ENCODE data around the gene RBBP8NL.

Gene RBBP8NL

DNA sequence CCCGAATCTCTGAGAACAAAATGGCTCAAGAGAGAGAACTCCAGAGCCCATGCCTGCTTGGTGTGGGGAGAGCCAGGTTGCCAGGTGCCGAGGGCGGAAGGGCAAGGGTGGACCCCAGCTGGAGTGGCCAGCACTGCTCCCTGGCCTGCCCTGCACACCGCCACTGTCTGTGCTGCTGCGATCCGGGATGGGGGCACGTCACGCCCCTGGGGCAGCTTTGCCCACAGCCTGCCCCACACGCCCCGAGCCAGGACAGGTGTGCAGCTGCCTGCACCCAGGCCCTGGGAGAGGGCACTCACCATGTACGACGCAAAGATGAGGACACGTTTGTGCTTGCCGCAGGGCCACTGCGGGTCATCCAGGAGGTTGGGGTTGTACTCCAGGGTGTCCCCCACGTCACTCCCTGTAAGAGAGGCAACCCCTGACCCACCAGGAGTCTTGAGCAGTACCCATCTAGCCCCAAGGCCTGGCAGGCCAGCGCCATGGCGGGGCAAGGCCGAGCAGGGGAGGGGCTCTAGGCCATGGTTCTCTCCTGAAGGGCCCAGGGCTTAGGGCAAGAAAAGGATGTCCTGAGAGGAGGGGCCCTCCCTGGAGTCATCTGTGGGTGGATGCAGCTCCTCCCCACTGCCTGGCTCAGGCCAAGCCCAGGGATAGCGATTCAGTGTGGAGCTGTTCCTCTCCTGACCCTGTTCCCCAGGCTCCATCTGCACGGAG, 34.6 kb downstream of the RBBP8NL start:
- DNase-seq (ENCODE audit: low spot score): no peak

DNA sequence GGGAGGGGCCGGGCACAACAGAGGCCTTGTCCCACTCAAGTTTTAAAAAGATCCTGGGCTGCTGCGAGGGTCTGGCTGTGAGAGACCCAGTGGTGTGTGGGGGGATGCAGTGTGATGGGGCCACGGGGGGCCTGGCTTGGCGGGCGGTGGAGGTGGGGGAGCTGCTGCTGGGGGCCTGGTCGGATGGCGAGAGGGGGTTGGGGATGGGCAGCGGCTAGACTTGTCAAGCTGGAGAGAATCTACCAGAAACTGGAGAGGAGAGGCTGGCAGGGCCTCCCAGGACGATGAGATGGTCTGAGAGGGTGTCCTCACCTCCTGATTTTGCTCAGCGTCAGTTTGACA, 35.3 kb downstream of the RBBP8NL start:
- DNase-seq (ENCODE audit: low spot score): no peak

DNA sequence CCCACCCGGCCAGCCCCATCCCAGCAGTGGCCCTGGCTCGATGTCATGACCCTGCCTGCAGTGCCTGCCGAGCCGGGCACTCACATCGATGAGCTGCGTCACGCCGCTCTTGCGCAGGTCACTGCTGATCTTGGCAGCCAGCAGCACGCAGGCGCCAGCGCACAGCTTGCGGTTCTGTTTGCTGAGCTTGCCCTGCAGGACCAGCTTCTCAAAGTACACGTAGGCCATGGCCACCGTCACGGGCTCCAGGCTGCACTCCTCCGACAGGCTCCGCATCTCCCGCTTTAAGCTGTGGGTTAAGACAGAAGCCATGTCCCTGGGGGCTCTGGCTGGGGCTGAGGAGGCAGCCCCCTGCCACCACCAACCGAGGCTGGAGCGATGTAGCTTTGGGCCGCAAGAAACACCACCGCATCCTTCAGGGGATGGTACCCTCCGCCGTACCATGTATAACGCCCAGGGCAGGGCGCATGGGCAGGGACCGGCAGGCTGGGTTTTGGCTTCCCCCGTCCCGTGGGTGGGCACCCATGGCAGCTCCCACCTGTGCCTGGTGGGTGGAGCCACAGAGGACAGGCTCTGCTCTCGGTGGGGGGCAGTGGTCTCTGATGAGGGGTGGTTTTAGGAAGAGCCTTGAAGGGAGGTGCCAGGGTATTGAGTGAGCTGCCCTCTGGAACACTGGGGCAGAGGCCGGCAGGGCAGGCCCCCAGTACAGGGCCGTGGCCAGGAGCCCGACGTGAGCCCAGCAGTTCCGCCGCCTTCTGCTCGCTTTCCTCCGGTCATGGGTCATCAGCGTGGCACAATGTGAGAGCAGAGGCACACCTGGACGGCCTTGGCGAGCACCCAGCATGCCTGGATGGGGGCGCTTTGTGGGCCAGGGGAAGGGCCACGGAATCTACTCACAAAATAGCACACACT, 35.9 kb downstream of the RBBP8NL start:
- DNase-seq (ENCODE audit: low spot score): no peak

DNA sequence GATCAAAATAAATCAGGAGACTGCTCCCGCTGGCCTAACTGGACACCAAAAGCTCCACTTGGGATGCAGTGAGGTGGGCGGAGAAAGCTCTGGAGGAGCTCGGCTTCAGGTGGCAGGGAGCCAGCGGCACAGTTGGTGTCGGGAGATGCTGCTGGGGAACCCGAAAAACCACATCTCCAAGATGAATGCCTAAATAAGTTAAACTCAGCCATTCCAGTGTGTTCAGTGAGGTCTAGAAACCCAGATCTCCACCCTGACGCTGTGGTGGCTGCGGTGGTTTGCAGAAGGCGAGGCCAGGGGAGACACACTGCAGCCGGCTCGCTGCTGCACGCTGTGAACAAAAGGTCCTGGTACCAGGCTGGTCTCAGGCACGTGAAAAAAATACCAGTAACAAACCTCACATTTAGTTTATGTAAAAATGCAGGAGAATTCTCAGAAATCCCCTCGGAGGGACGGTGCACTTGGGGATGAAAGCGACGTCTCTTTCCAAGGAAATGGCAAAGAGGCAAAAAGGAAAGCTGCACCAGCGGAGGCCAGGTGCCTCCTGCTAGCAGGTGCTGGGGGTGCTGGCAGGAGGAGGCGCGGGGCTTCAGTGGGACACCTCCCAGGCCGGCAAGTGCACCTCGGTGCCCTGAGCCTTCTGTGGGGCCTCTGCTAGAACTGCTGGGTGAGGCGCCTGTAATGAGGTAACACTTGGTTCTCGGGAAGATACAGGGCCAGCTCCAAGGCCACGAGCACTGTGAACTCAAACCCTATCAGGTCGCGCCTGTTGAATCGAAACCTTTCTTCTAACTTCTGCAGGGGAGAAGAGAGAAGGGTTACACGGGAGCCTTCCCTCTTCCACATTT, 36.8 kb downstream of the RBBP8NL start:
- DNase-seq (ENCODE audit: low spot score): no peak

DNA sequence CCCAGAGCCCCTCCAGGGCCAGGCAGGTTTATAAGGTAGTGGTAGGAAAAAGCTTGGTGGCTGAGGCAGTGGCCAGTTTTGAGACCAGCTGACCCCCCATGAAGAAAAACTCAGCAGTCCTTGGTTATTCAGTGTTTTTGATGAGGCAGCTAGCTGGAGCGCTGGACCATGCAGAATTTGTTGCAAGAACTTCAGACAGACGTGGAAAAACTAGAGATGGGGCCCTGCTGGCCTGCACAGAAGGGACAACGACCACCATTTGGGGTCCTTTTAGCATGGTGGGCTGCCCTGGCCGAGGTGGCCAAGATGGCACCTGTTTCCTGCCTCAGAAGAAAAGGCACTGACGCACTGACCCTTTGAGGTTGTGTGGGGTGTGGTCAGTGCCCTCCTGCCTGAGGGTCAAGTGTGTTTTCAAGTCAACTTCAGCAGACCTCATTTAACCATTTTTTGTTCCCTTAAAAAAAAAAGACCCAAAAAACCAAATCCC, 37.7 kb downstream of the RBBP8NL start:
- no peak for DNase-seq (ENCODE audit: low spot score)

DNA sequence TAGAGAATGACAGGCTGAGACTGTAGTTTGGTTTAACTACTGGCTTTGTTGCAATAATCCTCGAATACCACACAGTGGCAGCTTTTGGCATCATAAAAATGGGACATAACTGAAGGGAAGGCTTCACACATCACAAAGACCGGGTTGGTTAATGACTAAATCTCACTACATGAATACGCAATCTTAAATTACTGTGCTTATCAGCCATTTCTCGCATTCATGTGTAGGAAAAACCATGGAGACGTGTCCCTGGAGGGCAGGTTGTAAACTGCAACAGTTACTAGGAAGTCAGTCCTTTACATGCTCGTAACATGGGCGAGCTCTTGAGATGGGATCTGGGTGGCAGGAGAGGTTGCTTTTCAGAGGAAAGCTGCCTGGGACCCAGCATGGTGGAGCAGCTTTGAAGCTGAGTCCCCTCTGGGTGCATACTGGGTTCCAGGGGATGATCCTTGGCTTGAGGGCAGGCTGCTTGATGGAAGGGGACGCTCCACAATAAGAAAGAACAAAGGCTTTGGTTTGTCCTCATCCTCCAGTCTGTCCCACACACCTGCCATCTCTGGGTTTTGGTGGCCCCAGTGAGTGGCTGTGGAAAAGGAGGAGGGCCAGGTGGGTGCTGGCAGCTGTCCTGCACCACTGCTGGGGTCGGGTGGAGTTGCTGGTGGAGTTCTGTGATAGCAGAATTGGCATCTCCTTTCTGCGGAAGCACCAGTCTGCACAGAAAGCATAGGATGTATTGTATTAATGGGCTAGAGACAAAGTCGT, 38.3 kb downstream of the RBBP8NL start:
- no peak for DNase-seq (ENCODE audit: low spot score)

DNA sequence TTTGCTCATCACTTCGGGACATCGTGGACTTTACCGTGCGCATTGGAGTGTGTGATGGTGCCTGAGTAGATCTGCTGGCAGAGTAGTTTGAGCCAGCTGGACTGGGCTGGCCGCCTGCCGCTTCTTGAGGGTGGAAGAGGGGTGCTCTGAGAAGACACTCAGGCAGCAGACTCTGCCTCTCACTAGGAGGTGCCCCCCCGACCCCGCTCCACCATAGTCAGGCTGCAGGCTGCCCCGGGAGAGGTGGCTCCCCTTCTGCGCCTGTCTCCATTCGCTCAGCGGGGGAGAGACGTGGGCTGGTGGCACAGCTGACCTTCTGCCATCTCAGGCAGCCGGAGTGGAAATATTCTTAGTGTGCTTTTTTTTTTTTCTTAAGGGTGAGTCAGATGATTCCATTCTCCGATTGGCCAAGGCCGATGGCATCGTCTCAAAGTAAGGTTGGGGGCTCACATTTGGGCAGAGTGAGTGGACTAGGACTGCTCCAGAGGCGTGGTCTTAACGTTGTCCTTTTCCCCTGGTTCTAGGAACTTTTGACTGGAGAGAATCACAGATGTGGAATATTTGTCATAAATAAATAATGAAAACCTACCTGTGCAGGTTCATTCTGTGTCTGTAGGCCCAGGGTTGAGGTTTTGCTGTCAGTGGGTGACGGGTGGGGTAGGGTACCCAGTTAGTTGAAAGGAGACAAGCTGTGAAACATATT, 39.3 kb downstream of the RBBP8NL start:
- no peak for DNase-seq (ENCODE audit: low spot score)

DNA sequence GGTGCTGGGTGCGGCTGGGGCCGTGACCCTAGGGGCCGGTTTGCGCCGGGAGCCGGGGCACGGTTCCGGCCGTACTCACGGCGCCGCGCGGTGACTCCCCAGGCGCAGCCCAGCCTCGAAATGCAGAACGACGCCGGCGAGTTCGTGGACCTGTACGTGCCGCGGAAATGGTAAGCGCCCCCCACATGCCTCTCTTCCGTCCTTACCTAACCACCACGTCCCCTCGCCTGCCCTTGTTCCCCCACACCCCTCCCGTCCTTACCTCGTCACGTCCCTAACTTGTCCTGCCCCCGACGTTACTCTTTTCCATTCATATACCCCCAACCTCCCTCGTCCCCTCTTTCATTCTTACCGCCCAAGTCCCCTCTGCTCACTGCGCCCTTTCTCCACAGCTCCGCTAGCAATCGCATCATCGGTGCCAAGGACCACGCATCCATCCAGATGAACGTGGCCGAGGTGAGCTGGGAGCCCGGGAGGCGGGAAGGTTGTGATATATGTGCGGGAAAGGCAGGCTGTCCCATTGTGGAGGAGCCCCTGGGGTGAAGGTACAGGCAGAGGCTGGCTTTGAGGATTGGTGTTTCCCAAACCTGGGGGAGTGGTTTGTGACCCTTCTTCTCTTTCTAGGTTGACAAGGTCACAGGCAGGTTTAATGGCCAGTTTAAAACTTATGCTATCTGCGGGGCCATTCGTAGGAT, 40.0 kb downstream of the RBBP8NL start:
- DNase-seq (ENCODE audit: low spot score): no peak

DNA sequence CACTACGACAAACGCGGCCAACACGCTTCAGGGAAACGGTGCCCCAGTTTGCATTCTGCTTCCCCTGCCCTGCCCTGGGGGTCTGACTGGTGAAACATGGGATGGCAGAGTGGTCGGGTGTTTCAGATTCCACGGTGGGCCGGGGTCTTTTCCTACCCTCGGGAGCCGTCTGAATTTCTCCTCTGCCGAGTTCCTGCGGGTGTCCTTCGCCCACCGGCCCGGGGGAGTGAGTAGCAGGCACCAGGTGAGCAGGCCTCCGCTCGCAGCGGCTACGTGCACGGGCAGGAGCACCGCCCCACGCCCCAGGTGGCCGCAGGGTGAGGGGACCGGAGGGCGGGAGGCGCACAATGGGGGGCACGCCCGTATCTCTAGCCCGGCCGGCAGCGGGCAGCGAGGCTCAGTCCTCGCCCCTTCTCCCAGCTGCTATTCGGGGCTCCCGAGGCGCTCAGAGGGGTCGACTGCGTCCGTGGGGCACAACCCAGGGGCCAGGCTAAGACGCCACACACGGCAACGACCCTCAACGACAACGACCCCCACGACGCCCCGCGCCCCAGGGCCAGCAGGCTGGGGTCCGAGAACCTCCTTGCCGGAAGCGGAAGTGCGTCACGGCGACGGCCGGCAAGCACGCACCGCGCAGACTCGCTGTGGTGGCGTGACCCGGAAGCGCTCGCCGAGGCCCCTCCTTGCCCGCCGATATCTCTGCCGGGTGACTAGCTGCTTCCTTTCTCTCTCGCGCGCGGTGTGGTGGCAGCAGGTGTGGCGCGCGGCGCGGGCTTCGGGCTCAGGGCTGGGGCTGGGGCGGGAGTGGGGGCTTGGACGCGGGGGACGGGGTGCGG, 40.7 kb downstream of the RBBP8NL start, which contains the start of gene RPS21:
RPS21 (plus strand) TSS at position 721 of the 836 bp plus-strand sequence. CDS start 236 bp downstream, outside the sequence.
- DNase-seq (ENCODE audit: low spot score): peak; percentile 97

DNA sequence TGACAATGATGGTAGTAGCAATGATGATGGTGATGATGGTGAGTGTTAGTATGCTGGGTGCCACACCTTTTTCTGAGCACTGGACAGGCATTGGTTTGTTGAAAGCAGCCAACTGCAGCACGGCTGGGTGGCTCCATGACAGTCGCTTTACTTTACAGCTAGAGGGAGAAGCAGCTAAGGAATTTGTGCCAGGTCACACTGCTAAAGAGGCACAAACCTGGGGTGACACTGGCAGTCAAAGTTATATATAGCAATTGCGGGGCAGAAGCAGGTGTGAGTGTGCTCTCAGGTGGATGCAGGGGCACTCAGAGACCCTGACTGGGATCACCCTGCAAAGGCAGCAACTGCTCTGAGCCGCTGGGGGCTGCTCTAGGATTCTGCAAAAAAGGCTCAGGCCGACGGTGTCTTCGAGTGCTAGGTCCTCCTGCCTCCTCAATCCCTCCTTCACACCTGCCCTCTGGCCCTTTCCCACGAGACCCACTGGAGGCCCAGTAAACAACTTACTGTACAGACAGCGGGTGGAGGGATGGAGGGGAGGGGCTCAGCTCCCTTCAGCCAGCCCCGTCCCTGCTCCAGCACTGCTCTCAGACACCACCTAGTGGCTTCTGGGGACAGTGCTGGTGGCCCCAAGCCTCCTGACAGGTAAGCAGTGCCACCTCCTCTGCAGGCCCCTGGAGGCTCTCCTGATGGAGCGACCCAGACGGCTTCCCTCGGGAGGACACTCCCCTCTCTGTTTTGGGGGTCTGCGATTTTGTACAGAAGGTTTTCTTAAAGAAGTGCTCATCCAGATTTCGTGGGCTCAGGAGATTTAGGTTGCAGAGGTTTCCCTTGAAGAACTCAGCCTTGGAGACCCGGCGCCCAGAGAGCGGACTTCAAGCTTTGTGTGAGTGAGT, 44.8 kb downstream of the RBBP8NL start:
- DNase-seq (ENCODE audit: low spot score): peak; percentile 82

DNA sequence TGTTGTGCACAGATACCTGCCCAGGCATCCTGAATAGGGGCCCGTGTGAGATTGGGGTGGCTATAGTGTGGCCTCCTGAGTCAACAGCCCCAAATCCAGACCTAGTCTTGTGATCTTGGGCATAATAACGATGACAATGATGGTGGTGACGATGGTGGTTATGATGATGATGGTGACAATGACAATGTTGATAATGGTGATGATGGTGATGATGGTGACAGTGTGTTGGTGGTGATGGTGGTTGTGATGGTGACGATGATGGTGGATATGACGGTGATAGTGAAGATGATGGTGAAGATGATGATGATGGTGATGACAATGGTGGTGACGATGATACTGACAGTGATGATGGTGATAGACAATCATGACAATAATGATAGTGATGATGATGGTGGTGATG, 45.5 kb downstream of the RBBP8NL start:
- no peak for DNase-seq (ENCODE audit: low spot score)

DNA sequence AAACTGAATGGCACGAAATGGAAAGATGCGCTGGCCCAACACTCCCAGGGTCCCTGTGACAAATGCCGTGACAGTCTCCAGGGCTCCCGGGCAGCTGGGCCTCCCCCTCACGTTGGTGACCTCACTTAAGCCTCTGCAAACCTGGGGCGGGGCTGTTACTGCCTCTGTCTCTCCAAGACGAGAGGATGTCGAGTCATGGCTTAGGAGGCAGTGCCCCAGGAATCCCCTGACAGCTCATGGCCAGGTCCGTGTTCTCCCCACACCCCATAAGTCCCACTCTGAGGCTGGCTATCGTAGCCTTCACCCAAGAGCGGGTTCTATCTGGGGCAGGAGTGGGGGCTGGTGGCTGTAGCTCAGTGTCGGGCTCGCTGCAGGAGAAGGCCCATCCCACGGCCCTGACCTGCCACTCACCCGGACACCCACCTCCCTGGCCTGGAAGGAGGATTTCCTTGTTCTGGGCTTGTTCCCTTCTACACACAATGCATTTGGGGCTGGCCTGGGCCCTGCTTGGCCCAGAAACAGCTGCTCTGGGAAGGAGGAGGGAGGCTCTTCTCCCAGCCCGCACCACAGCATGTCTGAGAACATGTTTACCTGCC, 46.0 kb downstream of the RBBP8NL start:
- no peak for DNase-seq (ENCODE audit: low spot score)

DNA sequence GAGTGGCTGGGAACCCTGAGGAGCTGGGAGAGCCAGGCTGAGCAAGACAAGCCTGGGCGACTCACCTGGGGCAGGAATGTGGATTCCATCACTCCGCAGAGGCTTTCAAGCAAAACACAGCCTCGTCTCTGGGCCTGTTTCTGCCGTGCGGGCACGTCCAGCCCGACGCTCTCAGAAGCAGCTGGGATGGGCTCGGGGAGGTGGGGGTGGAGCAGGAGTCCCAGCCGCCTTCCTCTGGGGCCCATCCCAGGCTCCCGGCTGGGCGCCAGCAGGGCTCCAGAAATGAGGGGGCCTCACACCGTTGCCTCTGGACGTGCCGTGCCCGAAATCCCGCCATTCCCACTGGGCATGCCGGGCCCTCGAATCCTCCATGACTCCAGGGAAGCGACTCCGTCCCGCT, 49.1 kb downstream of the RBBP8NL start:
- DNase-seq (ENCODE audit: low spot score): no peak

DNA sequence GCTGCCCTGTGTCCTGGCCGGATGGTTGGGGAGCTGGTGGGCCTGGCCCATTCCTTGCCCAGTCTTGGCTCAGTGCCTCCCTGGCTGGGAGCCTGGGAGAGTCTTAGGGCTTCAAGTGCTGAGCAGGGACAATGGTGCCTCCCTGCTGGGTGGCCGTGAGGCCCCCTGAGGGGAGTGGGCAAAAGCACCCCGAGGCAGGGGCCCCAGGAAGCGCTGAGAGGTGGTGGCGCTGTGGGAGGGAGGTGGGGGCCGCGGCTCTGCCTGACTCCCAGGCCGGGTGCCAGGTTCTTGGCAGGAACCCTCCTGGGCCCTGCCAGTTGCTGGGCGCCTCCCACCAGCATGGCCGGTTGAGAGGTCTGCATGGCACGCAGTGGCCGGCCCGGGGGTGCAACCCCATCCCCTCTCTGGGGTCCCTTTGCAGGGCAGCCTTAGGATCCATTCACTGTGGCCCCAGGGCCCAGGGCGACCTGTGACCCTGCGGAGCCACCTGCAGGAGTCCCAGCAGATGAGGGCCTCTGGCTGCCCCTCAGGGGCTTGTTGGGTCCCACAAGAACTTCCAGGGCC, 49.6 kb downstream of the RBBP8NL start:
- DNase-seq (ENCODE audit: low spot score): no peak

DNA sequence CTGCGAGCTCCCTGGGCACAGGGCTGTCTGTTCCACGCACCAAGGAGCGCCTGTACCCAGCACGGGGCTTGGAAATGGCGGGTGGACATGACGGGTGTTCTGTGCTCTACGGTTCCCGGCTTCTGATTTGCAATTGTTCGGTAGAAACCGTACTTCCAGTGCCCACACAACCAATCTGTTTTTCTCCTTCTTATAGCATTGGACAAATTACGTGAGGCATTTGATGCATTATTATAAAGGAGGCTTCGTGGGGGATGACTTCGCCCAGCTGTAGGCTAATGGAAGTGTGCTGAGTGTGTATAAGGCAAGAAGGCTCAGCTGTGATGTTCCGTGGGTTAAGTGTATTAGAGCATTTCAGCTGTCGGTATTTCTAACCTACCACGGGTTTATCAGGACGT, 50.3 kb downstream of the RBBP8NL start:
- DNase-seq (ENCODE audit: low spot score): no peak

DNA sequence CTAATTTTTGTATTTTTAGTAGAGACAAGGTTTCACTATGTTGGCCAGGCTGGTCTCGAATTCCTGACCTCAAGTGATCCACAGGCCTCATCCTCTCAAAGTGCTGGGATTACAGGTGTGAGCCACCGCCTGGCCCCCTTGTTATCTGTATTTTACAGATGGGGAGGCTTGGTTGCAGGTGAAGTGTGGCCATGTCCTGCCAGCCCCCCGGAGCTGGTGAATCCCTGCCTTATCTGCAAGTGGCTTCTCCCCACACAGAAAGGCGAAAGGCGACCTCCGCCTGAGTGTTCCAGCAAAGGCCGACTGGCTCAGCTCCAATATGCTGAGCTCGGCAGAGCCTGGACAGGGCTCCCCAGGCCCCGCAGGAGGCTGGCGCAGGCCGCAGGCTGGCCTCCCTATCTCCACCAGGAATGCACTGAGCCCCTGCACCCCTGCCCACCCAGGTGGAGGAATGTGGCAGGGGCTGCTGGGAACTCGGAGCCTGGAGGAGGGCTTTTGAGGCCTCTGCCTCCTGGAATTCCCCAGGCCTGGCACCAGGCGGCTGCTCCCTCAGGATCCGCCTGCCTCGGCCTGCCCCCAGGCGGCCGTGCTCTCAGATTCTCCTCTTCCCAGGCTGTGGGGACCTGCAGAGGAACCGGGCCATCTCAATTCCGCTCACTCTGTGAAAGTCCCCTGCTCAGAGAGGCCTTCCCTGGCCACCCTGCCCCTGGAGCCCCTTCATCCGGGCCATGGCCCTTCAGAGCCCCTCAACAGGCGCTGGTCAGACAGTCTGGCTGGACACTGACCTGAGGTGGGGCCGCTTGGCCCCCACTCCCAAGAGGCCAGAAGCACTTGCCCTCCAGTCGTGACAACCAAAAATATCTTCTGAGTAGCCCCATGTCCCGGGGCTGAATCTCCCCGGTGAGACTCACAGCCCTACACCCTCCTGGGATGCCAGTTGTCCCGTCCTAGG, 51.0 kb downstream of the RBBP8NL start:
- DNase-seq (ENCODE audit: low spot score): peak; percentile 53
